DND-41 (cell line): Measurements from ENCODE around the gene ETNK2.

Source experiments
- ATAC-seq: fragments of 200-7000 bp; cut with Tn5 transposase; 3 replicates; pipeline ENCODE4 v1.9.1; 2021; ENCODE audit warnings: low read depth; ENCODE audit not compliant: insufficient read depth
- DNase-seq: peaks from one replicate; pipeline ENCODE4 v3.0.0-alpha.2; 2020
- H2AFZ ChIP-seq: 2 replicates; pipeline ENCODE4 v1.6.0; 2012; ENCODE audit warnings: low read depth, low read length
- H3K27ac ChIP-seq: 2 replicates; pipeline ENCODE4 v1.5.1; 2012; ENCODE audit warnings: low read length, inconsistent platforms
- H3K27me3 ChIP-seq: fragments of 200-600 bp; sonication (generic); 2 replicates; pipeline ENCODE4 v1.6.0; 2012; ENCODE audit warnings: low read length, mild to moderate bottlenecking, inconsistent platforms; ENCODE audit not compliant: insufficient read depth, poor library complexity
- H3K36me3 ChIP-seq: 2 replicates; pipeline ENCODE4 v1.5.1; 2012; ENCODE audit warnings: low read length, inconsistent platforms; ENCODE audit not compliant: insufficient read depth
- H3K4me1 ChIP-seq: 2 replicates; pipeline ENCODE4 v1.5.1; 2012; ENCODE audit warnings: mild to moderate bottlenecking, low read length; ENCODE audit not compliant: insufficient read depth
- H3K4me2 ChIP-seq: 2 replicates; pipeline ENCODE4 v1.6.0; 2012; ENCODE audit warnings: mild to moderate bottlenecking, moderate library complexity, low read length, inconsistent platforms; ENCODE audit not compliant: insufficient read depth
- H3K4me3 ChIP-seq, 2 experiments: fragments of 200-600 bp in 1 of 2; shearing (Covaris generic) in 1 of 2; 2 replicates each; pipeline ENCODE4 v1.5.1; 2012 to 2016; ENCODE audit warnings: inconsistent platforms in 2 of 2, low read length in 2 of 2, mild to moderate bottlenecking in 2 of 2, low read depth in 1 of 2, moderate library complexity in 1 of 2
- H3K79me2 ChIP-seq: 2 replicates; pipeline ENCODE4 v1.6.0; 2012; ENCODE audit warnings: low read length, inconsistent platforms; ENCODE audit not compliant: insufficient read depth
- H3K9ac ChIP-seq: 2 replicates; pipeline ENCODE4 v1.6.0; 2012; ENCODE audit warnings: low read depth, mild to moderate bottlenecking, inconsistent platforms, low read length, moderate library complexity
- H3K9me3 ChIP-seq: 2 replicates; pipeline ENCODE4 v1.5.1; 2012; ENCODE audit warnings: low read length, moderate library complexity, mild to moderate bottlenecking, inconsistent platforms; ENCODE audit not compliant: insufficient read depth, severe bottlenecking
- H4K20me1 ChIP-seq: 2 replicates; pipeline ENCODE4 v1.6.0; 2012; ENCODE audit warnings: low read length; ENCODE audit not compliant: insufficient read depth
- CTCF ChIP-seq: IDR thresholded peaks from 2 replicates; pipeline ENCODE4 v1.5.1; 2012; ENCODE audit warnings: borderline replicate concordance, low read length, moderate library complexity, mild to moderate bottlenecking; ENCODE audit not compliant: poor library complexity, severe bottlenecking; ENCODE audit errors: extremely low read depth
- EZH2 ChIP-seq: IDR thresholded peaks from 3 replicates; pipeline ENCODE4 v1.6.1; 2012; ENCODE audit warnings: borderline replicate concordance, low read depth, mild to moderate bottlenecking, moderate library complexity, low read length, inconsistent platforms; ENCODE audit not compliant: severe bottlenecking

The ETNK2 gene

GRCh38 chr1:204094856-204095634, 56.8 kb downstream of the ETNK2 start:
- Histone ChIP-seq H3K27ac (no peak overlapping the region), H3K4me1 (no peaks in the 10 kb centered on the region), H4K20me1 (no peaks in the 10 kb centered on the region), H3K79me2 (no peaks in the 10 kb centered on the region), H3K4me2 (no peak overlapping the region), H3K27me3 (no peaks in the 10 kb centered on the region), H3K9me3 (no peaks in the 10 kb centered on the region), H3K4me3 (no peak overlapping the region), H3K36me3 (no peaks in the 10 kb centered on the region), H3K9ac (no peak overlapping the region), H2AFZ (no peak overlapping the region)
- TF ChIP-seq CTCF (no peak), EZH2 (no peak)
- ATAC-seq = no peak
- DNase-seq = no peak

- no peaks in the 10 kb centered on the region for H4K20me1 ChIP-seq
- no peaks in the 10 kb centered on the region for H3K9me3 ChIP-seq
- H3K4me1 ChIP-seq = no peaks in the 10 kb centered on the region
- H3K27me3 ChIP-seq = no peaks in the 10 kb centered on the region
- TF ChIP-seq EZH2 = no peak
- no peak for TF ChIP-seq CTCF
- no peak overlapping the region for H3K4me3 ChIP-seq
- H3K4me2 ChIP-seq = no peak overlapping the region
- DNase-seq (no peak), ATAC-seq (no peak)
- H2AFZ ChIP-seq = no peak overlapping the region
- no peaks in the 10 kb centered on the region for H3K36me3 ChIP-seq
- H3K9ac ChIP-seq = no peak overlapping the region
- no peak overlapping the region for H3K27ac ChIP-seq
- no peaks in the 10 kb centered on the region for H3K79me2 ChIP-seq
Measured at GRCh38 chr1:204094313-204094729, 57.5 kb downstream of the ETNK2 start.

- no peak for DNase-seq
- Histone ChIP-seq H3K27me3 (no peaks in the 10 kb centered on the region), H2AFZ (no peak overlapping the region), H3K27ac (no peak overlapping the region), H3K4me3 (no peak overlapping the region), H3K9ac (no peak overlapping the region), H3K79me2 (no peaks in the 10 kb centered on the region), H3K4me1 (no peaks in the 10 kb centered on the region), H3K36me3 (no peaks in the 10 kb centered on the region), H3K4me2 (no peak overlapping the region), H3K9me3 (no peaks in the 10 kb centered on the region), H4K20me1 (no peaks in the 10 kb centered on the region)
- TF ChIP-seq EZH2 (no peak), CTCF (no peak)
- ATAC-seq = no peak
Measured at GRCh38 chr1:204093781-204094180, 58.1 kb downstream of the ETNK2 start.
